ENCODE data around the gene POMP.

- TF ChIP-seq POLR2A (IDR thresholded peaks at IDR 0.05) (no peak), CTCF (IDR thresholded peaks at IDR 0.05) (no peak), POLR2AphosphoS5 (IDR thresholded peaks at IDR 0.05) (no peak), EP300 (IDR thresholded peaks at IDR 0.05; ENCODE audit: low read depth) (no peak)
Measured at GRCh38 chr13:28628241-28628640, 30.7 kb upstream of the POMP start.
